ENCODE results near the gene ENAM. TPM values are rescaled to one million over a fixed set of nuclear protein-coding genes. Genes with fewer than 3 reads are reported as not detected.

The ENAM gene
- total and polyA plus RNA-seq, 2 of the 13 experiments (the other 11 are each of a cell fraction or from before 2014, with no cell fraction given), result not detected

DNA sequence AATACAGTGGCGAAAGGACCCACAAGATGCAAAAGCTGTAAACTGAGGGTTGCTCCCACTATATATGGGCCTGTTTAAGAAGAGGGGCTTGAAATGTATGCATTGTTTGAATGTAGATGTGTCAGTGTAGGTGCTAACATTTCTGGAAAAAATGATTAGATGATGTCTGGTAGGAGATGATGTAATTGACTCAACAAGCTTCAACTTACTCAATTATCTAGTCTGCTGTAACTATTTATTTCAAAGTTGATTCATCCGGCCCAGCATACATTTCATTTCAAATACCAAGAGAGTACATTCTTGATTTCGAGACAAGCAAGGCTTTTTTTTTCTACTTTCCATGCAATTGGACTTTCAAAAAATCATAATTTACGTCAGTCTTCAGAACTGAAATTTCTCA is 9.3 kb upstream of the ENAM start (continued):
- TF ChIP-seq, protein P1, sequence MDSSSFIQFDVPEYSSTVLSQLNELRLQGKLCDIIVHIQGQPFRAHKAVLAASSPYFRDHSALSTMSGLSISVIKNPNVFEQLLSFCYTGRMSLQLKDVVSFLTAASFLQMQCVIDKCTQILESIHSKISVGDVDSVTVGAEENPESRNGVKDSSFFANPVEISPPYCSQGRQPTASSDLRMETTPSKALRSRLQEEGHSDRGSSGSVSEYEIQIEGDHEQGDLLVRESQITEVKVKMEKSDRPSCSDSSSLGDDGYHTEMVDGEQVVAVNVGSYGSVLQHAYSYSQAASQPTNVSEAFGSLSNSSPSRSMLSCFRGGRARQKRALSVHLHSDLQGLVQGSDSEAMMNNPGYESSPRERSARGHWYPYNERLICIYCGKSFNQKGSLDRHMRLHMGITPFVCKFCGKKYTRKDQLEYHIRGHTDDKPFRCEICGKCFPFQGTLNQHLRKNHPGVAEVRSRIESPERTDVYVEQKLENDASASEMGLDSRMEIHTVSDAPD (CRISPR knock-in tag; IDR thresholded peaks at IDR 0.05), result no peak

DNA sequence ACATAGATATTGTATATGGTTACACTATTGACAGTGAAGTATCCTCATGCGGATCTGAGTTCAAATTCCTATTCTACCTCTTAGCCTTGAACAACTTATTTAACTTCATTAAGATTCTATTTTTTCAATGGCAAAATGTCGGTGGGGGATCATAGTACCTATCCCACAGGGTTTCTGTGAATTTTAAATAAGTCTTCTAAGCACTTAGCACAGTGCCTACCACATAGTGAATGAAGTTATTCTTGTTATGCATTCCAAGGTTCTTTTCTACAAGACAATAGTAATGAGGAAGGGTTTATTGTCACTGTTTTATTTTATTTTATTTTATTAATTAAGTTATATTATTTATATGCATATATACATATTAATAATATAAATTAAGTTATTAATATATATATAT is 8.8 kb upstream of the ENAM start:
- intact Hi-C loops (cut with micrococcal nuclease; ENCODE audit: unreplicated experiment) (no loop called here), in situ Hi-C loops (cut with HindIII; ENCODE audit: extremely low pct_ligation_motif_present, low pct_unique_long_range_greater_than_20kb) (no loop called here)
- BruUV-seq (replicated peaks), result no TSS peak
- CTCF ChIA-PET (ENCODE audit: low intra/inter-chr PET ratio, low total read pairs), result no interaction called here
- no peak overlapping the region for H3K27ac ChIP-seq (ENCODE audit: extremely low read length, insufficient read depth, low read length)
- H4K20me1 ChIP-seq (ENCODE audit: insufficient read depth, low read length), result no peaks in the 10 kb centered on the region
- H3K27me3 ChIP-seq (ENCODE audit: control insufficient read depth in 1 of 2, insufficient read depth in 2 of 2, low read length in 2 of 2), result no peaks in the 10 kb centered on the region
- FAIRE-seq, result no peak
- no peak for ATAC-seq
- no peaks in the 10 kb centered on the region for H3K36me3 ChIP-seq (replicated peaks in 1 of 2; ENCODE audit: control insufficient read depth in 1 of 2, insufficient read depth in 2 of 2, low read length in 2 of 2)
- no peak for DNase-seq (ENCODE audit: low spot score)
- H3K4me3 ChIP-seq (replicated peaks in 1 of 3; ENCODE audit: insufficient read depth in 1 of 3, low read depth in 2 of 3, low read length in 3 of 3), result no peak overlapping the region
- POLR2A ChIA-PET, result no interaction called here
- H3K4me1 ChIP-seq (ENCODE audit: insufficient read depth, low read length), result no peaks in the 10 kb centered on the region
- no peak overlapping the region for H3K4me2 ChIP-seq (ENCODE audit: low read depth, low read length)
- 43% methylated on average over 2 of the region's 2 CpGs for WGBS (ENCODE audit: low lambda C conversion rate)
- no peaks in the 10 kb centered on the region for H3K9me3 ChIP-seq (ENCODE audit: low read length)
- H3K79me2 ChIP-seq (ENCODE audit: insufficient read depth, low read length), result no peaks in the 10 kb centered on the region
- no peak overlapping the region for H2AFZ ChIP-seq (ENCODE audit: low read length)
- no peak overlapping the region for H3K9ac ChIP-seq (ENCODE audit: insufficient read depth, low read depth, low read length)
- TF ChIP-seq TMF1 (CRISPR knock-in tag; IDR thresholded peaks at IDR 0.05; ENCODE audit: low read depth), result no peak
- TF ChIP-seq, protein P2, sequence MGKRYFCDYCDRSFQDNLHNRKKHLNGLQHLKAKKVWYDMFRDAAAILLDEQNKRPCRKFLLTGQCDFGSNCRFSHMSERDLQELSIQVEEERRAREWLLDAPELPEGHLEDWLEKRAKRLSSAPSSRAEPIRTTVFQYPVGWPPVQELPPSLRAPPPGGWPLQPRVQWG (CRISPR knock-in tag; IDR thresholded peaks at IDR 0.05; ENCODE audit: borderline replicate concordance, low read depth), result no peak
- no peak for TF ChIP-seq ZNF205 (CRISPR knock-in tag; IDR thresholded peaks at IDR 0.05)
- no peak for TF ChIP-seq CBX2 (IDR thresholded peaks at IDR 0.05; ENCODE audit: low read depth, low read length)
- TF ChIP-seq CBX2 (CRISPR knock-in tag; IDR thresholded peaks at IDR 0.05; ENCODE audit: low read depth), result no peak
- no peak for TF ChIP-seq KDM2A (CRISPR knock-in tag; IDR thresholded peaks at IDR 0.05; ENCODE audit: borderline replicate concordance, low read depth)
- no peak for TF ChIP-seq CHCHD3 (CRISPR knock-in tag; IDR thresholded peaks at IDR 0.05)
- no peak for TF ChIP-seq SIN3A (IDR thresholded peaks at IDR 0.05; ENCODE audit: borderline replicate concordance, low read depth, low read length)
- no peak for TF ChIP-seq HNRNPK (IDR thresholded peaks at IDR 0.05; ENCODE audit: low read depth, low read length, poor library complexity, severe bottlenecking)
